Astrocyte (in vitro differentiated cells and primary cell): ENCODE results near the gene LEMD1. TPM values are rescaled to one million over a fixed set of nuclear protein-coding genes. Genes with fewer than 3 reads are reported as not detected.

Experiments used
- DNase-seq: peaks from one replicate; pipeline ENCODE4 v3.0.0-alpha.2; 2010; ENCODE audit warnings: low read depth
- FAIRE-seq: peaks from 2 replicates; lab custom pipeline; 2011; peaks lifted over from hg19 to GRCh38; lab: Jason Lieb, UNC
- H2AFZ ChIP-seq: 2 replicates; pipeline ENCODE4 v1.6.0; 2012; ENCODE audit warnings: low read depth, low read length, inconsistent platforms
- H3K27ac ChIP-seq: 2 replicates; pipeline ENCODE4 v1.5.1; 2011; ENCODE audit warnings: low read depth, low read length, inconsistent platforms
- H3K27me3 ChIP-seq: 2 replicates; pipeline ENCODE4 v1.6.0; 2011; ENCODE audit warnings: low read length, inconsistent platforms; ENCODE audit not compliant: insufficient read depth
- H3K36me3 ChIP-seq: 2 replicates; pipeline ENCODE4 v1.5.1; 2011; ENCODE audit warnings: low read length, inconsistent platforms; ENCODE audit not compliant: insufficient read depth
- H3K4me1 ChIP-seq: 2 replicates; pipeline ENCODE4 v1.5.1; 2011; ENCODE audit warnings: low read length, inconsistent platforms; ENCODE audit not compliant: insufficient read depth
- H3K4me2 ChIP-seq: 2 replicates; pipeline ENCODE4 v1.6.0; 2012; ENCODE audit warnings: low read length, inconsistent platforms
- H3K4me3 ChIP-seq: 2 replicates; pipeline ENCODE4 v1.5.1; 2011; ENCODE audit warnings: low read depth, mild to moderate bottlenecking, low read length, inconsistent platforms; ENCODE audit not compliant: insufficient read depth
- H3K79me2 ChIP-seq: 2 replicates; pipeline ENCODE4 v1.6.0; 2012; ENCODE audit warnings: mild to moderate bottlenecking, low read length, inconsistent platforms; ENCODE audit not compliant: insufficient read depth
- H3K9ac ChIP-seq: 2 replicates; pipeline ENCODE4 v1.6.0; 2012; ENCODE audit warnings: mild to moderate bottlenecking, low read length, inconsistent platforms
- H3K9me3 ChIP-seq: 2 replicates; pipeline ENCODE4 v1.5.1; 2012; ENCODE audit warnings: low read depth, mild to moderate bottlenecking, low read length, inconsistent platforms; ENCODE audit not compliant: insufficient read depth
- H4K20me1 ChIP-seq: 2 replicates; pipeline ENCODE4 v1.6.0; 2012; ENCODE audit warnings: low read length, inconsistent platforms; ENCODE audit not compliant: insufficient read depth
- H3K27ac Mint-ChIP-seq: one replicate; pipeline ENCODE4 v1.8.0; 2021; ENCODE audit warnings: mild to moderate bottlenecking, mixed read lengths; ENCODE audit not compliant: unreplicated experiment
- H3K27me3 Mint-ChIP-seq: one replicate; pipeline ENCODE4 v1.8.0; 2021; ENCODE audit warnings: low read depth, mixed read lengths; ENCODE audit not compliant: unreplicated experiment
- H3K36me3 Mint-ChIP-seq: one replicate; pipeline ENCODE4 v1.8.0; 2021; ENCODE audit warnings: low read depth, mixed read lengths; ENCODE audit not compliant: unreplicated experiment
- H3K4me1 Mint-ChIP-seq: one replicate; pipeline ENCODE4 v1.8.0; 2021; ENCODE audit warnings: low read depth, mixed read lengths; ENCODE audit not compliant: unreplicated experiment
- H3K4me3 Mint-ChIP-seq: one replicate; pipeline ENCODE4 v1.8.0; 2021; ENCODE audit warnings: mild to moderate bottlenecking, moderate library complexity, mixed read lengths; ENCODE audit not compliant: unreplicated experiment
- H3K9me3 Mint-ChIP-seq: one replicate; pipeline ENCODE4 v1.8.0; 2021; ENCODE audit warnings: mild to moderate bottlenecking, mixed read lengths; ENCODE audit not compliant: unreplicated experiment
- EZH2 ChIP-seq: IDR thresholded peaks from 2 replicates; pipeline ENCODE4 v1.6.1; 2012; ENCODE audit warnings: mild to moderate bottlenecking, low read length, inconsistent platforms; ENCODE audit not compliant: insufficient read depth
- total RNA-seq: library from RNA; stranded (reverse); gene quantifications from 2 replicates; pipeline ENCODE4 v1.2.1, GENCODE V29; 2021
- TF ChIP-seq, protein P1 (sequence below): IDR thresholded peaks from 2 replicates; pipeline ENCODE4 v1.5.1; 2011; ENCODE audit warnings: low read depth, mild to moderate bottlenecking, inconsistent platforms, low read length, moderate library complexity; ENCODE audit not compliant: insufficient read depth

The LEMD1 gene
- total RNA-seq, 1 donor from 2014 or later: 3.1 TPM

DNA sequence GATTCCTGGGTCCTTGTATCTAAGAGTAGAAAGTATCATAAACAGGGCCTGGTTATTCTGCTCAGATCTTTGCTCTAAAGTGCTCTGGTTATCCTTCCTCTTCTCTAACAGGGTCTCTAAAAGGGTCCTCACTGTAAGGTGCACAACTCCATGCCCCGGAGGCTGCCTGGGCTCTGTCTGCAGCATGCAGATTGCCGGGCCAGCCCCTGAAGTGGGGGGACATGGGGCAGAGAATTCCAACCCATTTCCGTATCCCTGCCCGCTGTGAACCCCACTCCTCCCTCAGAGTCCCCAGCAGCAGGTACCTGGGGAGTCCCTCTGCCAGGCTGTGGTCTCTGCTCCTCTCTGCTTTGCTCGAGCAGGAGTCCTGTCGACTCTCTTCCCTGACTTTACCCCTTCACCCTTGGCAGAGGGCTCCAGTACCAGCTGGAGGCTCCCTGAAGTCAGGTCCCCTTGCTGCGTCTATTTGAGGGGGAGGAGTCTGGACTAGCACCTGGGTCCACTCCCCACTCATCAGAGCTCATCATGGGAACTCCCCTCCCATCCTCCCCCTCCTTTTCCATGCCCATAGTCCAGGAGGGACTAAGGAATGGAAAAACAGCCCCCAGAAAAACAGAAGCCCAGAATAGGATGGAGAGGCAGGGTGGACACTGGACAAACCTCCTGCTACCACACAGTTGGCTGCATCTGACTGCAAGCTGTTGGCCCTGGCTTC lies 21.9 kb upstream of the LEMD1 start:
- H3K27me3 Mint-ChIP-seq: no peaks in the 10 kb centered on the region
- H3K4me1 ChIP-seq: peaks cover 31% of the 10 kb centered on the region
- no peak for FAIRE-seq
- no peak overlapping the region for H2AFZ ChIP-seq
- no peak overlapping the region for H3K27ac ChIP-seq
- H3K4me2 ChIP-seq: no peak overlapping the region
- H3K9me3 Mint-ChIP-seq: no peaks in the 10 kb centered on the region
- no peaks in the 10 kb centered on the region for H3K27me3 ChIP-seq
- H3K36me3 Mint-ChIP-seq: peaks cover 1% of the 10 kb centered on the region
- peaks cover 9% of the 10 kb centered on the region for H3K79me2 ChIP-seq
- H4K20me1 ChIP-seq: peaks cover 6% of the 10 kb centered on the region
- H3K9me3 ChIP-seq: no peaks in the 10 kb centered on the region
- H3K27ac Mint-ChIP-seq: no peak overlapping the region
- no peak for DNase-seq
- no peak overlapping the region for H3K9ac ChIP-seq
- no peaks in the 10 kb centered on the region for H3K36me3 ChIP-seq
- TF ChIP-seq, protein P1, sequence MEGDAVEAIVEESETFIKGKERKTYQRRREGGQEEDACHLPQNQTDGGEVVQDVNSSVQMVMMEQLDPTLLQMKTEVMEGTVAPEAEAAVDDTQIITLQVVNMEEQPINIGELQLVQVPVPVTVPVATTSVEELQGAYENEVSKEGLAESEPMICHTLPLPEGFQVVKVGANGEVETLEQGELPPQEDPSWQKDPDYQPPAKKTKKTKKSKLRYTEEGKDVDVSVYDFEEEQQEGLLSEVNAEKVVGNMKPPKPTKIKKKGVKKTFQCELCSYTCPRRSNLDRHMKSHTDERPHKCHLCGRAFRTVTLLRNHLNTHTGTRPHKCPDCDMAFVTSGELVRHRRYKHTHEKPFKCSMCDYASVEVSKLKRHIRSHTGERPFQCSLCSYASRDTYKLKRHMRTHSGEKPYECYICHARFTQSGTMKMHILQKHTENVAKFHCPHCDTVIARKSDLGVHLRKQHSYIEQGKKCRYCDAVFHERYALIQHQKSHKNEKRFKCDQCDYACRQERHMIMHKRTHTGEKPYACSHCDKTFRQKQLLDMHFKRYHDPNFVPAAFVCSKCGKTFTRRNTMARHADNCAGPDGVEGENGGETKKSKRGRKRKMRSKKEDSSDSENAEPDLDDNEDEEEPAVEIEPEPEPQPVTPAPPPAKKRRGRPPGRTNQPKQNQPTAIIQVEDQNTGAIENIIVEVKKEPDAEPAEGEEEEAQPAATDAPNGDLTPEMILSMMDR: no peak
- TF ChIP-seq EZH2: no peak
- no peak overlapping the region for H3K4me3 ChIP-seq
- H3K4me1 Mint-ChIP-seq: peaks cover 66% of the 10 kb centered on the region
- H3K4me3 Mint-ChIP-seq: no peak overlapping the region

DNA sequence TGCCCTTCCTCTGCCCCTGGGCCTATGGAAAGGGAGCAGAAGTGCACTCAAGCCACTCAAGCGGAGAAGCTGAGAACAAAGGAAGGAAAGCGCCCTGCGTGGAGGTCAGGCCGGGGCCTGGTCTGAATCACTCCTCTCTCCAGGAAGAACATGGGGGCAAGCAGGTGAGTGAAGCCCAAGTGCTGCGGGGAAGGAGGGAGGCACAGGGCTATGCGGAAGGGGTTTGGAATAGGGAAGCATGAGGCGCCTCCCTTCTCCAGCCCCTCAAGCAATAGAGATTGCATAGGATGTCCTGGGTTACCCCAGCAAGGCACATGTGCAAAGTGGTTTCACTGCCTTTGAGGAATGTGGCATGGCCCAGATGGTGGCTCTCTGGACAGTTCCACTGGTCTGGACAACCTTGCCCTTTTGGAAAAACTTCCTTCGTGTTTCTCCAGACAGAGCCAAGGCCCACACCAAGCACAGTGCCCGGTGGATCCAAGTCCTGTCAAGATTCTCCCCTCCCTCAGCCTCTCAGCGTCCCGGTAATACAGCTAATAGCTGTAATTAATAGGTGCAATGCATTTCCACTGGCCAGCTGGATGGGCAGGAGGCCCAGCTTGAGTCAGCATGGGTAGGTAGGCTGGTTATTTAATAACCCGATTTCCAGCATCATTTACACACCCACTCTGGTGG lies 20.3 kb upstream of the LEMD1 start:
- Mint-ChIP-seq H3K4me3 (no peak overlapping the region), H3K4me1 (peaks cover 57% of the 10 kb centered on the region), H3K27me3 (no peaks in the 10 kb centered on the region), H3K36me3 (no peaks in the 10 kb centered on the region), H3K27ac (peak overlapping the region; percentile 24), H3K9me3 (no peaks in the 10 kb centered on the region)
- no peaks in the 10 kb centered on the region for H3K79me2 ChIP-seq
- no peak overlapping the region for H2AFZ ChIP-seq
- no peaks in the 10 kb centered on the region for H3K27me3 ChIP-seq
- H3K4me2 ChIP-seq: no peak overlapping the region
- no peaks in the 10 kb centered on the region for H3K36me3 ChIP-seq
- no peak overlapping the region for H3K27ac ChIP-seq
- H4K20me1 ChIP-seq: peaks cover 10% of the 10 kb centered on the region
- TF ChIP-seq EZH2: no peak
- TF ChIP-seq, protein P1: no peak
- DNase-seq (no peak), FAIRE-seq (no peak)
- no peak overlapping the region for H3K9ac ChIP-seq
- H3K4me1 ChIP-seq: peaks cover 22% of the 10 kb centered on the region
- no peak overlapping the region for H3K4me3 ChIP-seq
- no peaks in the 10 kb centered on the region for H3K9me3 ChIP-seq

DNA sequence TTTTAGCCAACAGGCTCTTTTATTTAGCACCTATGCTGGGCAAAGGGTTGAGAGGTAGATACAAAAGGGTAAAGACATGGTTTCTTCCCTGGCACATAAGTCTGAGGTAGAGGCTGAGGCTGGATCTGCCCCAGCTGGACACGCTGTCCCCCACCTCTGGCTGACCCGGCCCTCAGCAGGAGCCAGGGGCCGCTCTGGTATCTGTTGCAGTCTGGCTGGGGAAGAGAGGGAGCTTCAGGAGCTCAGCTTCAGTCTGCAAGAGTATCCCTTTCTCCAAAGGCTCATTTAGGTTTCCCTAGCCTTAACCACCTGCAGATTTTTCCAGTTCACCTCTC lies 19.8 kb upstream of the LEMD1 start:
- peaks cover 10% of the 10 kb centered on the region for H4K20me1 ChIP-seq
- FAIRE-seq: no peak
- H3K27ac ChIP-seq: no peak overlapping the region
- TF ChIP-seq, protein P1: no peak
- no peak for TF ChIP-seq EZH2
- peaks cover 20% of the 10 kb centered on the region for H3K4me1 ChIP-seq
- H3K27me3 ChIP-seq: peaks cover 3% of the 10 kb centered on the region
- H3K36me3 Mint-ChIP-seq: no peaks in the 10 kb centered on the region
- no peaks in the 10 kb centered on the region for H3K79me2 ChIP-seq
- H3K9me3 Mint-ChIP-seq: no peaks in the 10 kb centered on the region
- no peak for DNase-seq
- H3K4me3 Mint-ChIP-seq: no peak overlapping the region
- no peaks in the 10 kb centered on the region for H3K9me3 ChIP-seq
- H3K27ac Mint-ChIP-seq: peak overlapping the region; percentile 89
- H2AFZ ChIP-seq: no peak overlapping the region
- no peaks in the 10 kb centered on the region for H3K27me3 Mint-ChIP-seq
- H3K4me3 ChIP-seq: no peak overlapping the region
- no peaks in the 10 kb centered on the region for H3K36me3 ChIP-seq
- no peak overlapping the region for H3K9ac ChIP-seq
- H3K4me2 ChIP-seq: no peak overlapping the region
- peaks cover 53% of the 10 kb centered on the region for H3K4me1 Mint-ChIP-seq
